Retinal pigment epithelial cell (primary cell): Measurements from ENCODE around the gene KCNG4.

Experiments
- DNase-seq: peaks from one replicate; pipeline ENCODE4 v3.0.0-alpha.2; 2010; ENCODE audit warnings: low read depth
- H3K4me3 ChIP-seq: 2 replicates; pipeline ENCODE4 v1.5.1; 2011; ENCODE audit warnings: mild to moderate bottlenecking, low read length, control low read depth, moderate library complexity
- CTCF ChIP-seq: conservative IDR thresholded peaks from 2 replicates; pipeline ENCODE4 v1.5.1; 2011; ENCODE audit warnings: low read depth, low read length, control low read depth, inconsistent platforms

KCNG4 gene

GRCh38 chr16:84254062-84254461 is 14.2 kb upstream of the KCNG4 start:
- no peak for TF ChIP-seq CTCF
- no peak for DNase-seq

GRCh38 chr16:84253173-84253572 is 13.4 kb upstream of the KCNG4 start:
- no peak overlapping the region for H3K4me3 ChIP-seq
- no peak for DNase-seq
- TF ChIP-seq CTCF = no peak

More at GRCh38 chr16:84254062-84254461, 14.2 kb upstream of the KCNG4 start:
- H3K4me3 ChIP-seq = no peak overlapping the region

- TF ChIP-seq CTCF = no peak
- DNase-seq = no peak
- H3K4me3 ChIP-seq = no peak overlapping the region
These were observed 12.4 kb upstream of the KCNG4 start for GRCh38 chr16:84252184-84252583.

- TF ChIP-seq CTCF = no peak
- DNase-seq = no peak
- H3K4me3 ChIP-seq = no peak overlapping the region
These were observed 8.0 kb upstream of the KCNG4 start for GRCh38 chr16:84247844-84248243.

- no peak overlapping the region for H3K4me3 ChIP-seq
- no peak for TF ChIP-seq CTCF
- no peak for DNase-seq
These were observed 7.5 kb upstream of the KCNG4 start for GRCh38 chr16:84247331-84247730.

- TF ChIP-seq CTCF = no peak
- H3K4me3 ChIP-seq = no peak overlapping the region
- no peak for DNase-seq
These were observed 6.9 kb upstream of the KCNG4 start for GRCh38 chr16:84246679-84247077.

GRCh38 chr16:84245956-84246678 is 6.3 kb upstream of the KCNG4 start:
- TF ChIP-seq CTCF = no peak
- H3K4me3 ChIP-seq = no peak overlapping the region
- no peak for DNase-seq
